ENCODE results near the gene DYRK1A.

DYRK1A gene

DNA sequence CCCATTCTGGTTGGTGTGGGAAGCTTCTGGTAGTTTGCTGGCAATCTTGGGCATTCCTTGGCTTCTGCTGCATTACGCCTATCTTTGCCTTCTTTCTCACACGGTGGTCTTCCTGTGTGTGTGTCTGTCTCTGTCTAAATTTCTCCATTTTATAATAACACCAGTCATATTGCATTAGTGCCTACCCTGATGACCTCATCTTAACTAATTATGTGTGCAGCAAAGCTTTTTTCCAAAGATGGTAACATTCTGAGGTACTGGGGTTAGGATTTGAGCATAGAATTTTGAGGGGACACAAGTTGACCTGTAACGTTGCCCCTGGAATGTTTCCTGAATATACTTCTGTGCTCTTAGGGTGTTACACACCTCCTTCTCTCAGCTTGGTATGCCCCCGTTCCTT, 77.1 kb downstream of the DYRK1A start:
- in situ Hi-C loops (cut with MboI; ENCODE audit: low sequenced_read_pairs) = no loop called here

GRCh38 chr21:37445228-37445627, 78.7 kb downstream of the DYRK1A start:
- in situ Hi-C loops (cut with MboI; ENCODE audit: low sequenced_read_pairs) = no loop called here

DNA sequence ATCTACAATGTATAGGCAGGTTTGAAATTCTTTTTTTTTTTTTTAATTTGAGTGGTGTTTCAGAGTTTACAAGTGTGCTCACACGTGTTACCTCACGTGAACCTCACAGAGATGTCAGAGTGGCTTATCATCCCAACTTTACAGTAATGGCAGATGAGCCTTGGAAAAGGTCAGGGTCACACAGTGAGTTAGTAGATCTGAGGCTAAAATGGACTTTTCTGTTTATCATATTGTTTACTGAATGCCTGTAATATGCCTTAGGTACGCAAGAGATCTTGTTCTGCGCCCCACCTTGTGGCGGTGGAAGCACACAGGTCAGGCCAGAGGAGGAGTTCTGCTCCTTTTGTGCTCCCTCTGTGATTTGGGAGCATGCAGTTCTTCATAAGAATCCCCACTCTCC, 80.0 kb downstream of the DYRK1A start:
- in situ Hi-C loops (cut with MboI; ENCODE audit: low sequenced_read_pairs) = no loop called here

GRCh38 chr21:37447288-37447936, 80.8 kb downstream of the DYRK1A start:
- in situ Hi-C loops (cut with MboI; ENCODE audit: low sequenced_read_pairs) = no loop called here

DNA sequence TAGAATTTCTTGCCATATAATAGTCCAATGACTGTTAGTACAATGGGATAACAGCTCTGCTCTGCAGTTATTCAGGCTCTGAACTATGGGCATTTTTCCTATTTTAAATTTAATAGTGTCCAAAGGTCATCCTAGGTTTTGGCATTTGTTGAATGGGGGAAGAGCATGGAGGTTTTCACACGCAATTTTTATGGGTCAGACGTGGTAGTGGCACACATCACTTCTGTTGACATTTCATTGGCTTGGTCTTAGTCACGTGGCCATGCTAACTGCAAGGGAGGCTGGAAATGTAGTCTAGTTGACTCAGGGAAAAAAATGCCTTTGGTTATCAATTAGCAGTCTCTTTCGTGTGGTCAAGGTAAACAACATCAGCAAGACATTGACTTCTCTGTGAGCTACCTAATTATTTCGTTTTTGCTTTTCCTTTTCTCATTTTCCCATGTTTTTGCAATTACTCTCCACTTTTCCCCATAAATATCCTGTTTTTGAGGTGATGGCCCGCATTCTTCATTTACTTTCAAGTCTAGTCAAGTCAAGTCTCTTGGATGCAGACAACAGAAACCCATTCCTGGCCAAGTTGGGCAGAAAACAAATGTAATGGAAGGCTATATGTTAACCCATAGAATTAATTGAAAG, 82.8 kb downstream of the DYRK1A start:
- in situ Hi-C loops (cut with MboI; ENCODE audit: low sequenced_read_pairs) = no loop called here

- in situ Hi-C loops (cut with MboI; ENCODE audit: low sequenced_read_pairs) = no loop called here
Measured at GRCh38 chr21:37450445-37450941, 83.9 kb downstream of the DYRK1A start.

DNA sequence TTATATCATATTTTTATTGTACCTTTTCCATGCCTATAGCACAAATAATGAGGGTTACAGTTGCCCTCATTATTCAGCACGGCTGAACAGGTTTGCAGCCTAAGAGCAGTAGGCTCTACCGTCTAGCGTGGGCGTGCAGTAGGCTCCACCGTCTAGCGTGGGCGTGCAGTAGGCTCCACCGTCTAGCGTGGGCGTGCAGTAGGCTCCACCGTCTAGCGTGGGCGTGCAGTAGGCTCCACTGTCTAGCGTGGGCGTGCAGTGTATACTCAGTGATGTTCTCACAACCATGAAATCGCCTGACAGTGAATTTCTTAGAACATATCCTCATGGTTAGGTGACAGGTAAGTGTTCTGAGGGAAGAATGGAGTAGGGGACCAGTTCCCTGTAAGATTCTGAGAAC, 84.9 kb downstream of the DYRK1A start:
- in situ Hi-C loops (cut with MboI; ENCODE audit: low sequenced_read_pairs) = no loop called here

GRCh38 chr21:37452227-37452626, 85.7 kb downstream of the DYRK1A start:
- in situ Hi-C loops (cut with MboI; ENCODE audit: low sequenced_read_pairs) = no loop called here

- in situ Hi-C loops (cut with MboI; ENCODE audit: low sequenced_read_pairs) = no loop called here
Measured at GRCh38 chr21:37453350-37453749, 86.8 kb downstream of the DYRK1A start.

DNA sequence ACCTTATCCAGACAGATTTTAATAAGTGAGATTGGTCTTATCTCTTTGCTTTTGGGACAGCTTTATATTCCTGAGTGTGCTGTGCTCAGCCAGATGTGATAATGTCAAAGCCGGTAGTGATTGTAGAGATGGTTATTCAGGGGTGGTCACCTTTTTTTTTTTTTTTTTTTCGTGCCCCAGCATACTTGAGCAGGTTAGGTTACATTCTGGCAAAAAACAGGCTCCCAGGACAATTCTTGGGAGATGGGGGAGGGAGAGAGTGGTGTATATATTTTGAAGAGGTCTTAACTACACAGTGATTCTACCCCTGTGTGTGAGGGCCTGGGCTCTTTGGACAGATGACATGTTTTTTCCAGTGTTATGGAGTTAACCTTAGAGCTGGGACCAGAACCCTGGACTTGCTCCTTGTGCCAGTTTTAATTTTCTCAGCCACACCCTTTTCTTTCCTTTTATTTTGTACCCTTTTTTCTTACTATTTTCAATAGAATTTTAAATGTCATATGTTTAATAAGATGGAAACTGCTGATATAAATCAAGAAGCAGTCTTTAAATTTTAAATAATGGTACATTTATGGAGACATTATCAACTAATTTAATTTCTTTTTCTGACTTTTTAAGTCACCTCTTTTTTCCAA, 88.4 kb downstream of the DYRK1A start:
- in situ Hi-C loops (cut with MboI; ENCODE audit: low sequenced_read_pairs) = no loop called here

DNA sequence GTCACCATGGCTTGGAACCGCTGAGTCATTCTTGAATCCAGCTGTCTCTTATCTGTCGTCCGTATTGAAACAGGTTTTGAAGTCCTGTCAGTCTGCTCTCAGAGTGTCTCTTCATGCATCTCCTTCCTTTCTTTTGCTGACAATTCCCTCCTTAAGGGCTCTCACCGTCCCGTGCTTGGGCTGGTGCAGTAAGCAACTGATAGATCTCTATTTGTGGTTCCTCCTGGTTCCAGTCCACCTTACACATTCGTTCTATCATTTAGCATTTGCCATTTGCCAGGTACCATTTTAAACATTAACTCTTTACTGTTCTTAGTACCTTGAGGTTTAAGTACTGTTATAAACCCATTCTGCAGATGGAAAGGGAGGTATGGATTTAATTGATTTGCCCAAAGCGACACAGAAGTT, 88.9 kb downstream of the DYRK1A start:
- in situ Hi-C loops (cut with MboI; ENCODE audit: low sequenced_read_pairs) = no loop called here

GRCh38 chr21:37458669-37459276, 92.2 kb downstream of the DYRK1A start:
- in situ Hi-C loops (cut with MboI; ENCODE audit: low sequenced_read_pairs) = no loop called here

DNA sequence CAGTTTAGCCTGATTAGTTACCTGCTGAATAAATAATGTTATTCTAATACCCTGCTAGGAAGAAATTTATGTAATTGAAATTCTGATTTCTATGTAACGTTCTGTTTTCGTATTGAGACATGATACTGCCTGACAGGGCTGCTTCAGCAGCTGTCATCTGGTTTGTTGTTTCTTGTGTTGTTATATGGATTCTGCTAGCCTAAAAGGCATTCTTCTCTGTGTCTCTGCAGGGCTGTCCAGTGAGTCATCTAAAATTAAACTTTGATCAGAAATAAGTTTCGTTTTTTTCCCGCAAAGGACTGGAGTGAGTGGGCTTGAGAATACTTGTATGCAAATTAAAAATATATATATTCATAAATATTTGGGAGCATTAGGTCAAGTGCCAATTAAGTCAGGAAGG, 93.0 kb downstream of the DYRK1A start:
- in situ Hi-C loops (cut with MboI; ENCODE audit: low sequenced_read_pairs) = no loop called here

- in situ Hi-C loops (cut with MboI; ENCODE audit: low sequenced_read_pairs) = no loop called here
Measured at GRCh38 chr21:37460196-37460595, 93.6 kb downstream of the DYRK1A start.

DNA sequence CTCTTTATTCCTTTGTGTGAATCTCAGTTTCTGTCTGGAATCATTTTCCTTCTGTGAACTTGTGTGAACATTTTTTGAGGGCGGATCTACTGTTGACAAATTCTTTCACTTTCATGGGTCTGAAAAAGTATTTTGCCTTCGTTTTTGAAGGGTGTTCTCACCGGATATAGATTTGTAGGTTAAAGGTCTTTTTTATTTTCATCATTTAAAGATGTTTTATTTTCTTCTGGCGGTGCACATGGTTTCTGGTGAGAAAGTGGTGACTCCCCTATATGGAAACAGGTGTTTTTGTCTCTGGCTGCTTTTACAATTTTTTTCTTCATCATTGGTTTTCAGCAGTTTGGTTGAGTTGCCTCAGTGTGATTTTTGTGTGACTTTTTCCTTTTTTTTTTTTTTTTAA, 94.9 kb downstream of the DYRK1A start:
- in situ Hi-C loops (cut with MboI; ENCODE audit: low sequenced_read_pairs) = no loop called here

- in situ Hi-C loops (cut with MboI; ENCODE audit: low sequenced_read_pairs) = no loop called here
Measured at GRCh38 chr21:37462087-37462861, 95.7 kb downstream of the DYRK1A start.

- in situ Hi-C loops (cut with MboI; ENCODE audit: low sequenced_read_pairs) = no loop called here
Measured at GRCh38 chr21:37463083-37463801, 96.7 kb downstream of the DYRK1A start.

GRCh38 chr21:37467082-37467481, 100.5 kb downstream of the DYRK1A start:
- in situ Hi-C loops (cut with MboI; ENCODE audit: low sequenced_read_pairs) = no loop called here

DNA sequence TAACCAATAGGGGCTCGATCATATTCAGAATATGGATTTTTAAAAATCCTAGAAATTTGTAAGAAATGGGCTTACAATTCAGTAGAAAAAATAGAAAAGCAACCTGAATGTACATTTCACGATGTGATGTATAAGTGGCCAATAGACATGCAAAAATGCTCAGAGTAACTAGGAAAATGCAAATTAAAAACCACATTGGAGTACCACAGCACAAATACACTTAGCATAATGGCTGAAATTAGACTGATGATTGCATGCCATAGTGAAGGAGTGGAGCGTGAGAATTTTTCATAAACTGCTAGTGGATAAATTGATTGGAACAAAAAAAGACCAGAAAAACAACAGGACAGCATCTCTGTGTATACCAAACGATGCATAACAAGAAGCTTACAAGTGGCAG, 102.3 kb downstream of the DYRK1A start:
- in situ Hi-C loops (cut with MboI; ENCODE audit: low sequenced_read_pairs) = no loop called here

GRCh38 chr21:37469441-37469840, 102.9 kb downstream of the DYRK1A start:
- in situ Hi-C loops (cut with MboI; ENCODE audit: low sequenced_read_pairs) = no loop called here

Measured in HL-60/S4 (cell line).